ENCODE data around the gene SLC35B1. TPM values are rescaled to one million over a fixed set of nuclear protein-coding genes. Genes with fewer than 3 reads are reported as not detected.
A peak's percentile ranks its signal among the peaks of the same experiment; 100 is the strongest.

SLC35B1 gene
- total RNA-seq, 1 donor from 2014 or later: 69.2 TPM

DNA sequence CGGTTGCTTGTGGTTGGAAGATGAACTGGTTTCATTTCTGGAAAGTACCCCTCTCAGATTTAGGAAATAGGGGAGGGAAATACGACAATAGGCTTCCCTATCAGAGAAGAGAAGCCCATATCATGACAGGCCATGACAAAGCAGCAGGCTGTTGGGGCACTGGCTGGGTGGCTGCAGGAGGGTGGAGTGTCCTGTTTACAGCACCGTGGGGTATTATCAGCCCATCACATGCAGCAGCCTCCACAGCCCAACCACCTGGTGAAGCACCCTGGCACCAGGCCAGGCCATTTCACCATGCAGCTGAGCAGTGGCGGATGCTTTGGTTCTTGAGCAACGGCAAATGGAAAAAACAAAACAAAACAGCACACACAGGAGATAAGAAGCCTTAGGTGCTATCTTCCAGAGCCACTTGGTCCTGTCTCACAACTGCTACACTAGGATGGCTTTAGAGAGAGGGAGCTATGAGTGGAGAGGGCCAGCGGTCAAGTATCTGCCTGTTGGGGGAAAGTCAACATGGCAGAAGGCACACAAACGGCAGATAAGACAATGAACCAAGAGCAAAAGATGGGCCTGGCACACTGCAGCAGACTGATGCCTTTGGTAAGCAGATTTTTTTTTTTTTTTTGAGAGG, 32.0 kb upstream of the SLC35B1 start:
- TF ChIP-seq, protein P1, sequence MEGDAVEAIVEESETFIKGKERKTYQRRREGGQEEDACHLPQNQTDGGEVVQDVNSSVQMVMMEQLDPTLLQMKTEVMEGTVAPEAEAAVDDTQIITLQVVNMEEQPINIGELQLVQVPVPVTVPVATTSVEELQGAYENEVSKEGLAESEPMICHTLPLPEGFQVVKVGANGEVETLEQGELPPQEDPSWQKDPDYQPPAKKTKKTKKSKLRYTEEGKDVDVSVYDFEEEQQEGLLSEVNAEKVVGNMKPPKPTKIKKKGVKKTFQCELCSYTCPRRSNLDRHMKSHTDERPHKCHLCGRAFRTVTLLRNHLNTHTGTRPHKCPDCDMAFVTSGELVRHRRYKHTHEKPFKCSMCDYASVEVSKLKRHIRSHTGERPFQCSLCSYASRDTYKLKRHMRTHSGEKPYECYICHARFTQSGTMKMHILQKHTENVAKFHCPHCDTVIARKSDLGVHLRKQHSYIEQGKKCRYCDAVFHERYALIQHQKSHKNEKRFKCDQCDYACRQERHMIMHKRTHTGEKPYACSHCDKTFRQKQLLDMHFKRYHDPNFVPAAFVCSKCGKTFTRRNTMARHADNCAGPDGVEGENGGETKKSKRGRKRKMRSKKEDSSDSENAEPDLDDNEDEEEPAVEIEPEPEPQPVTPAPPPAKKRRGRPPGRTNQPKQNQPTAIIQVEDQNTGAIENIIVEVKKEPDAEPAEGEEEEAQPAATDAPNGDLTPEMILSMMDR (IDR thresholded peaks at IDR 0.05; ENCODE audit: unreplicated experiment): no peak
- no peaks in the 10 kb centered on the region for H3K36me3 Mint-ChIP-seq

DNA sequence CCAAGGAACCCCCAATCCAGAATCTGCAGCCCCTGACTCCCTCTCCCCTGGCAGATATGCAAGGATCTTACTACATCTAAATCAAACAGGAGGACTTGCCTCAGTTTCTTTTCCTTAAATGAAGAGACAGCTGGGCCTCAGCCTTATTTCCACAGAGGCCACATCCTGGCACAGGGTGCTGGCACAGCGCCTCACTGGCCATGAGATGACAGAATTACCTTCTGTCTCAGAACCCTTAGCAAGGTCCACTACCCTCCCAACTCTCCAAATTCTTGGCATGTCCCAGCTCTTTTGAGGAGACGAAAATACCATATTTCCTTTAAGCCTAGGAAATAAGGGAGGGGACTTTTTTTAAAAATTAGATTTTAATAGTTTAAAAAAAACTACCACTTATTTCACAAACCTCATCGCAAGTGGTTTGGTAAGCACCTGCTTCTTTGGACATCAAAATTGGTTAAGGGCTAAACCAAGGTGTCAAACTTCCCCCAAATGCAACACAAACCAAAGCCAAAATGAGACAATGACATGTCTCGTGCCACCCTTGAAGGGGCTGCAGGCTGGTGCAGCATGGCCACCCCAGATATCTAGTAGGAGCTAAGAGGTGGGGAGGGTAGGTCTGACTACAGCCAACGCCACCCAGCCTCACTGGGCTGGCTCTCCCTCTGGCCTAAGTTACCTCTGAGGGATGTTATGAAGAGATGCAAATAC, 30.8 kb upstream of the SLC35B1 start:
- Mint-ChIP-seq H3K9me3 (no peaks in the 10 kb centered on the region), H3K27me3 (ENCODE audit: low read depth) (no peaks in the 10 kb centered on the region), H3K4me1 (peaks cover 31% of the 10 kb centered on the region), H3K36me3 (no peaks in the 10 kb centered on the region), H3K4me3 (no peak overlapping the region), H3K27ac (no peak overlapping the region)
- TF ChIP-seq, protein P1 (IDR thresholded peaks at IDR 0.05; ENCODE audit: unreplicated experiment): no peak
- no peak for DNase-seq (ENCODE audit: low spot score in 2 of 2, unreplicated experiment in 2 of 2)

More for the DNA sequence above, 32.0 kb upstream of the SLC35B1 start:
- peak overlapping the region; percentile 69 for H3K27ac Mint-ChIP-seq
- no peak overlapping the region for H3K4me3 Mint-ChIP-seq
- no peaks in the 10 kb centered on the region for H3K9me3 Mint-ChIP-seq
- DNase-seq (ENCODE audit: low spot score in 2 of 2, unreplicated experiment in 2 of 2): no peak
- no peaks in the 10 kb centered on the region for H3K27me3 Mint-ChIP-seq (ENCODE audit: low read depth)
- peaks cover 31% of the 10 kb centered on the region for H3K4me1 Mint-ChIP-seq

GRCh38 chr17:49734515-49735490, 27.0 kb upstream of the SLC35B1 start:
- TF ChIP-seq, protein P1 (IDR thresholded peaks at IDR 0.05; ENCODE audit: unreplicated experiment): no peak
- Mint-ChIP-seq H3K4me3 (no peak overlapping the region), H3K36me3 (peaks cover 4% of the 10 kb centered on the region), H3K27ac (no peak overlapping the region), H3K9me3 (no peaks in the 10 kb centered on the region), H3K27me3 (ENCODE audit: low read depth) (no peaks in the 10 kb centered on the region), H3K4me1 (peaks cover 5% of the 10 kb centered on the region)
- no peak for DNase-seq (ENCODE audit: low spot score in 2 of 2, unreplicated experiment in 2 of 2)

DNA sequence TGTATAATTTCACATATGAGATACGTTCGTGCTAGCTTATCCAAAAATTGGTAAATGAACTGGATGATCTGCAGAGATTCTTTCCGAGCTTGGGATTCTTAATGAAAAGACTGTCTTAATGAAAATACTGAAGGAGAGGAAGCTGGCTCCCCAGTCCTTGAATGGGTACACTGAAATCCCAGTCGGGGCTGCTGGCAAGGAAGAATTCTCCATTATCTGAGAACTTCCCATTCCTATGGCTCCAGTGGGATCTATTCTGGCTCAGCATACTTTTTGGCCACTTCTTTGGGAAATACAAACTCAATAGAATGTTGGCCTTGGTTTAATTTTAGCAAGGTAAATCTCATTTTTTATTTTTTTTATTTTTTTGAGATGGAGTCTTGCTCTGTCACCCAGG, 23.7 kb upstream of the SLC35B1 start:
- H3K27me3 Mint-ChIP-seq (ENCODE audit: low read depth): no peaks in the 10 kb centered on the region
- TF ChIP-seq, protein P1 (IDR thresholded peaks at IDR 0.05; ENCODE audit: unreplicated experiment): no peak
- H3K4me1 Mint-ChIP-seq: no peaks in the 10 kb centered on the region
- H3K4me3 Mint-ChIP-seq: no peak overlapping the region
- H3K27ac Mint-ChIP-seq: no peak overlapping the region
- H3K36me3 Mint-ChIP-seq: peaks cover 4% of the 10 kb centered on the region
- no peak for DNase-seq (ENCODE audit: low spot score in 2 of 2, unreplicated experiment in 2 of 2)
- no peaks in the 10 kb centered on the region for H3K9me3 Mint-ChIP-seq

- no peaks in the 10 kb centered on the region for H3K9me3 Mint-ChIP-seq
- no peak overlapping the region for H3K27ac Mint-ChIP-seq
- TF ChIP-seq, protein P1 (IDR thresholded peaks at IDR 0.05; ENCODE audit: unreplicated experiment): no peak
- peaks cover 5% of the 10 kb centered on the region for H3K36me3 Mint-ChIP-seq
- no peak overlapping the region for H3K4me3 Mint-ChIP-seq
- no peaks in the 10 kb centered on the region for H3K27me3 Mint-ChIP-seq (ENCODE audit: low read depth)
- H3K4me1 Mint-ChIP-seq: no peaks in the 10 kb centered on the region
- DNase-seq (ENCODE audit: low spot score in 2 of 2, unreplicated experiment in 2 of 2): no peak
Measured at GRCh38 chr17:49730785-49731434, 23.1 kb upstream of the SLC35B1 start.

Measured in mesothelial cell of epicardium (in vitro differentiated cells).